ENCODE results near the gene IFIH1.

DNA sequence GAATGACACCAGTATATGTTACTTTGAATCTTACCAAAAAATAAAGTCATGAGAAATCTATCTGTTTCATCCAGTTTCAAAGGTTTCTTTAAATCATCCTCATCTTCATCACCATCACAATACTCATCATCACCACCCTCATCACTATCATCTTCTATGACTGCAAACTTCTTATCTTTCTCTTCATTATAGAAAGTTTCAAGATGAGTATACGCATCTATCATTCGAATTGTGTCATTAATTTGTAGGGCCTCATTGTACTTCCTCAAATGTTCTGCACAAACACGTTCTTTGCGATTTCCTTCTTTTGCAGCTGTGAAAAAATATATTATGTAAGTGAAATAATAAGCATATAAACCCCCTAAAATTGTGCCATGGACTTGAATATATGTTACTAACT, 41.1 kb downstream of the IFIH1 start:
- TF ChIP-seq, protein P1, sequence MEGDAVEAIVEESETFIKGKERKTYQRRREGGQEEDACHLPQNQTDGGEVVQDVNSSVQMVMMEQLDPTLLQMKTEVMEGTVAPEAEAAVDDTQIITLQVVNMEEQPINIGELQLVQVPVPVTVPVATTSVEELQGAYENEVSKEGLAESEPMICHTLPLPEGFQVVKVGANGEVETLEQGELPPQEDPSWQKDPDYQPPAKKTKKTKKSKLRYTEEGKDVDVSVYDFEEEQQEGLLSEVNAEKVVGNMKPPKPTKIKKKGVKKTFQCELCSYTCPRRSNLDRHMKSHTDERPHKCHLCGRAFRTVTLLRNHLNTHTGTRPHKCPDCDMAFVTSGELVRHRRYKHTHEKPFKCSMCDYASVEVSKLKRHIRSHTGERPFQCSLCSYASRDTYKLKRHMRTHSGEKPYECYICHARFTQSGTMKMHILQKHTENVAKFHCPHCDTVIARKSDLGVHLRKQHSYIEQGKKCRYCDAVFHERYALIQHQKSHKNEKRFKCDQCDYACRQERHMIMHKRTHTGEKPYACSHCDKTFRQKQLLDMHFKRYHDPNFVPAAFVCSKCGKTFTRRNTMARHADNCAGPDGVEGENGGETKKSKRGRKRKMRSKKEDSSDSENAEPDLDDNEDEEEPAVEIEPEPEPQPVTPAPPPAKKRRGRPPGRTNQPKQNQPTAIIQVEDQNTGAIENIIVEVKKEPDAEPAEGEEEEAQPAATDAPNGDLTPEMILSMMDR (IDR thresholded peaks at IDR 0.05; ENCODE audit: extremely low read depth in 1 of 2, insufficient read depth in 1 of 2, low read depth in 1 of 2, low read length in 2 of 2) = no peak
- TF ChIP-seq POLR2AphosphoS5 (IDR thresholded peaks at IDR 0.05; ENCODE audit: insufficient read depth, low read depth, low read length) (no peak), JUN (IDR thresholded peaks at IDR 0.05; ENCODE audit: borderline replicate concordance, insufficient read depth, insufficient read length, low read depth) (no peak)

Data from endothelial cell of umbilical vein (primary cell).